ENCODE results near the gene TMEM238. TPM values are rescaled to one million over a fixed set of nuclear protein-coding genes. Genes with fewer than 3 reads are reported as not detected.
A peak's percentile ranks its signal among the peaks of the same experiment; 100 is the strongest.

The TMEM238 gene
- total RNA-seq, 1 donor from 2014 or later = not detected

DNA sequence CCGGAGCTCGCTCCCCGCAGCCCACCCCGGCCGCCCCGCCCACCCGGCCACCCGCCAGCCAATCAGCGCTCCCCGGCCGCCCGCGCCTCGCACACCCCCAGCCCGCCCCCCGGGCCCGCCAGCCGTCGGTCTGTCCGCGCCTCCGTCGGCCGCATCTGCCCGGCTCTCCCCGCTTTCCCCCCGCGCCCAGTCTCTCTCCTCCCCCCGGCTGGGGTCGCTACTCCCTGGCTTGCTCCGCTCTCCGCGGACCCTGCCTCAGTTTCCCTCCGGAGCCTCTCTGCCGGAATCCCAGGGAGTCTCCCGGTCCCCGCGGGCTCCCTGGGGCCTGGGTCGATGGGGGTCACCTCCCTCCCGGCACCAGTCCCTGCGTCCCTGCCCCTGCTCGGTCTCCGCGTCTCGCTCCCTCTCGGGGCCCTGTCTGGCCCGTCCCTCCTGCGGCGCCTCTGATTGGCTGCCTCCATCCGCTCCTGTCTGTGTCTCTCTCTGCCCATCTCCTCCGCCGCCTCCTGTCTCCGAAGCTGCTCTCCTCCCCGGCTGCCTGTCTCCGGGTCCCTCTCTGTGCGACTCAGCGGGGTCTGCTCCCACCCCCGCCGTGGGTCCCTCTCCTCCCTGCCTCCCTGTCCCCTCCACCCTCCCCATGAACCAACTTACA is 14.3 kb downstream of the TMEM238 start:
- peak overlapping the region in 1 of 3 donors; percentile 40 for H3K4me3 ChIP-seq (ENCODE audit: low read length in 3 of 3)
- H3K27ac ChIP-seq (ENCODE audit: low read depth, low read length) = no peak overlapping the region
- H3K27me3 ChIP-seq (ENCODE audit: control insufficient read depth in 3 of 3, insufficient read depth in 3 of 3, low read length in 3 of 3) = peaks cover 51 to 59% (median 55%) of the 10 kb centered on the region in 3 donors
- H3K9me3 ChIP-seq (ENCODE audit: control insufficient read depth in 3 of 3, low read length in 3 of 3) = no peaks in the 10 kb centered on the region
- no peak overlapping the region for H3K9ac ChIP-seq (ENCODE audit: low read depth in 1 of 3, low read length in 3 of 3)
- peaks cover 0 to 4% (median 0%) of the 10 kb centered on the region in 3 donors for H3K4me1 ChIP-seq (ENCODE audit: control insufficient read depth in 3 of 3, insufficient read depth in 3 of 3, low read length in 3 of 3)
- H3K36me3 ChIP-seq (ENCODE audit: control insufficient read depth in 3 of 3, insufficient read depth in 3 of 3, low read length in 3 of 3) = no peaks in the 10 kb centered on the region

- H3K9me3 ChIP-seq (ENCODE audit: control insufficient read depth in 3 of 3, low read length in 3 of 3) = no peaks in the 10 kb centered on the region
- peaks cover 48 to 53% (median 52%) of the 10 kb centered on the region in 3 donors for H3K27me3 ChIP-seq (ENCODE audit: control insufficient read depth in 3 of 3, insufficient read depth in 3 of 3, low read length in 3 of 3)
- H3K9ac ChIP-seq (ENCODE audit: low read depth in 1 of 3, low read length in 3 of 3) = no peak overlapping the region
- no peaks in the 10 kb centered on the region for H3K36me3 ChIP-seq (ENCODE audit: control insufficient read depth in 3 of 3, insufficient read depth in 3 of 3, low read length in 3 of 3)
- peaks cover 0 to 3% (median 0%) of the 10 kb centered on the region in 3 donors for H3K4me1 ChIP-seq (ENCODE audit: control insufficient read depth in 3 of 3, insufficient read depth in 3 of 3, low read length in 3 of 3)
- H3K27ac ChIP-seq (ENCODE audit: low read depth, low read length) = no peak overlapping the region
- H3K4me3 ChIP-seq (ENCODE audit: low read length in 3 of 3) = no peak overlapping the region
Measured at GRCh38 chr19:55368701-55369563, 15.2 kb downstream of the TMEM238 start.

DNA sequence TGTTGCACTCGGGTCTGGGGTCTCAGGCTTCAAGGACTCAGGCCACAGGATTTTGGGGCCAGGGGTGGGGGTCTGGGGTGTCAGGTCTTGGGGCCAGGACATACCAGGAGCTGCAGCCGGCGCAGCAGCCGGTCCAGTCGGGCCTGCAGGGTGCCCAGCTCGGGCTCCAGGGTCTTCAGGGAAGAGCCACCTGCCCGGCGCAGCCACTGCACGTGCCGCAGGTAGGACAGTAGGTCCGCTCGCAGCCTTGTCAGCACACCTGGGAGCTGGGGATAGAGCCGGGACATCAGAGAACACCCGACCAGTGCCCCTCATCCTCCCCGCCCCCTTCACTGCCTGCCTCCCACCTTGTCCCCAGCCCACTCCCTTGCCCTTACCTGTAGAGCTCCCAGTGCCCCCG is 16.0 kb downstream of the TMEM238 start:
- Histone ChIP-seq H3K9me3 (ENCODE audit: control insufficient read depth in 3 of 3, low read length in 3 of 3) (no peaks in the 10 kb centered on the region), H3K9ac (ENCODE audit: low read depth in 1 of 3, low read length in 3 of 3) (no peak overlapping the region), H3K4me3 (ENCODE audit: low read length in 3 of 3) (no peak overlapping the region), H3K36me3 (ENCODE audit: control insufficient read depth in 3 of 3, insufficient read depth in 3 of 3, low read length in 3 of 3) (no peaks in the 10 kb centered on the region), H3K27ac (ENCODE audit: low read depth, low read length) (no peak overlapping the region), H3K4me1 (ENCODE audit: control insufficient read depth in 3 of 3, insufficient read depth in 3 of 3, low read length in 3 of 3) (peaks cover 0 to 3% (median 0%) of the 10 kb centered on the region in 3 donors), H3K27me3 (ENCODE audit: control insufficient read depth in 3 of 3, insufficient read depth in 3 of 3, low read length in 3 of 3) (peaks cover 42 to 47% (median 47%) of the 10 kb centered on the region in 3 donors)

GRCh38 chr19:55366790-55367189 is 17.3 kb downstream of the TMEM238 start:
- Histone ChIP-seq H3K9ac (ENCODE audit: low read depth in 1 of 3, low read length in 3 of 3) (no peak overlapping the region), H3K4me1 (ENCODE audit: control insufficient read depth in 3 of 3, insufficient read depth in 3 of 3, low read length in 3 of 3) (peaks cover 0 to 3% (median 0%) of the 10 kb centered on the region in 3 donors), H3K36me3 (ENCODE audit: control insufficient read depth in 3 of 3, insufficient read depth in 3 of 3, low read length in 3 of 3) (no peaks in the 10 kb centered on the region), H3K27ac (ENCODE audit: low read depth, low read length) (no peak overlapping the region), H3K27me3 (ENCODE audit: control insufficient read depth in 3 of 3, insufficient read depth in 3 of 3, low read length in 3 of 3) (peaks cover 31 to 36% (median 35%) of the 10 kb centered on the region in 3 donors), H3K9me3 (ENCODE audit: control insufficient read depth in 3 of 3, low read length in 3 of 3) (no peaks in the 10 kb centered on the region), H3K4me3 (ENCODE audit: low read length in 3 of 3) (no peak overlapping the region)

GRCh38 chr19:55365964-55366363 is 18.1 kb downstream of the TMEM238 start:
- Histone ChIP-seq H3K27ac (ENCODE audit: low read depth, low read length) (no peak overlapping the region), H3K4me3 (ENCODE audit: low read length in 3 of 3) (no peak overlapping the region), H3K4me1 (ENCODE audit: control insufficient read depth in 3 of 3, insufficient read depth in 3 of 3, low read length in 3 of 3) (peaks cover 0 to 3% (median 0%) of the 10 kb centered on the region in 3 donors), H3K36me3 (ENCODE audit: control insufficient read depth in 3 of 3, insufficient read depth in 3 of 3, low read length in 3 of 3) (no peaks in the 10 kb centered on the region), H3K9me3 (ENCODE audit: control insufficient read depth in 3 of 3, low read length in 3 of 3) (no peaks in the 10 kb centered on the region), H3K27me3 (ENCODE audit: control insufficient read depth in 3 of 3, insufficient read depth in 3 of 3, low read length in 3 of 3) (peaks cover 25 to 33% (median 29%) of the 10 kb centered on the region in 3 donors), H3K9ac (ENCODE audit: low read depth in 1 of 3, low read length in 3 of 3) (no peak overlapping the region)

DNA sequence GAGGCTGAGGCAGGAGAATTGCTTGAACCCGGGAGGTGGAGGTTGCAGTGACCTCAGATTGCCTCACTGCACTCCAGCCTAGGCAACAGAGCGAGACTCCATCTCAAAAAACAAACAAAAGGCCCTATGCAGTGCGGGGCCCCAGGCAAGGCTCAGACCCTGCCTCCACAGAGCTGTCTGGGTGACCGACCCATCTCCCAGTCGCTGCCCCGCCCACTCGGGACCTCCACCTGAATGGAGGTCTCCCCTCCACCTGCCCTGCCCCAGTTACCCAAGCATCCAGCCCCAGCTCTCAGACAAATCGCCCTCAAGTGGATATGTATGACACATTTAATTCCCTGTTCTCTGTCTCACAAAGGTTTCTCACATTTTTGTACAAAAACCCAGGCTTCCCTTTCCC is 18.8 kb downstream of the TMEM238 start:
- H3K4me1 ChIP-seq (ENCODE audit: control insufficient read depth in 3 of 3, insufficient read depth in 3 of 3, low read length in 3 of 3) = peaks cover 0 to 3% (median 0%) of the 10 kb centered on the region in 3 donors
- no peak overlapping the region for H3K27ac ChIP-seq (ENCODE audit: low read depth, low read length)
- no peaks in the 10 kb centered on the region for H3K9me3 ChIP-seq (ENCODE audit: control insufficient read depth in 3 of 3, low read length in 3 of 3)
- no peaks in the 10 kb centered on the region for H3K36me3 ChIP-seq (ENCODE audit: control insufficient read depth in 3 of 3, insufficient read depth in 3 of 3, low read length in 3 of 3)
- peaks cover 20 to 29% (median 24%) of the 10 kb centered on the region in 3 donors for H3K27me3 ChIP-seq (ENCODE audit: control insufficient read depth in 3 of 3, insufficient read depth in 3 of 3, low read length in 3 of 3)
- no peak overlapping the region for H3K9ac ChIP-seq (ENCODE audit: low read depth in 1 of 3, low read length in 3 of 3)
- H3K4me3 ChIP-seq (ENCODE audit: low read length in 3 of 3) = no peak overlapping the region

GRCh38 chr19:55362990-55363716 is 20.9 kb downstream of the TMEM238 start, which contains the start of gene GARIN5B:
GARIN5B (minus strand) TSS chr19:55363260; CDS start chr19:55363066, 194 bp downstream.
- Histone ChIP-seq H3K27ac (ENCODE audit: low read depth, low read length) (no peak within 1 kb of the TSS), H3K36me3 (ENCODE audit: control insufficient read depth in 3 of 3, insufficient read depth in 3 of 3, low read length in 3 of 3) (no peaks in the 10 kb centered on the region), H3K27me3 (ENCODE audit: control insufficient read depth in 3 of 3, insufficient read depth in 3 of 3, low read length in 3 of 3) (peaks cover 4 to 12% (median 9%) of the 10 kb centered on the region in 3 donors), H3K9me3 (ENCODE audit: control insufficient read depth in 3 of 3, low read length in 3 of 3) (no peaks in the 10 kb centered on the region), H3K4me3 (ENCODE audit: low read length in 3 of 3) (no peak within 1 kb of the TSS), H3K9ac (ENCODE audit: low read depth in 1 of 3, low read length in 3 of 3) (no peak within 1 kb of the TSS), H3K4me1 (ENCODE audit: control insufficient read depth in 3 of 3, insufficient read depth in 3 of 3, low read length in 3 of 3) (no peaks in the 10 kb centered on the region)

DNA sequence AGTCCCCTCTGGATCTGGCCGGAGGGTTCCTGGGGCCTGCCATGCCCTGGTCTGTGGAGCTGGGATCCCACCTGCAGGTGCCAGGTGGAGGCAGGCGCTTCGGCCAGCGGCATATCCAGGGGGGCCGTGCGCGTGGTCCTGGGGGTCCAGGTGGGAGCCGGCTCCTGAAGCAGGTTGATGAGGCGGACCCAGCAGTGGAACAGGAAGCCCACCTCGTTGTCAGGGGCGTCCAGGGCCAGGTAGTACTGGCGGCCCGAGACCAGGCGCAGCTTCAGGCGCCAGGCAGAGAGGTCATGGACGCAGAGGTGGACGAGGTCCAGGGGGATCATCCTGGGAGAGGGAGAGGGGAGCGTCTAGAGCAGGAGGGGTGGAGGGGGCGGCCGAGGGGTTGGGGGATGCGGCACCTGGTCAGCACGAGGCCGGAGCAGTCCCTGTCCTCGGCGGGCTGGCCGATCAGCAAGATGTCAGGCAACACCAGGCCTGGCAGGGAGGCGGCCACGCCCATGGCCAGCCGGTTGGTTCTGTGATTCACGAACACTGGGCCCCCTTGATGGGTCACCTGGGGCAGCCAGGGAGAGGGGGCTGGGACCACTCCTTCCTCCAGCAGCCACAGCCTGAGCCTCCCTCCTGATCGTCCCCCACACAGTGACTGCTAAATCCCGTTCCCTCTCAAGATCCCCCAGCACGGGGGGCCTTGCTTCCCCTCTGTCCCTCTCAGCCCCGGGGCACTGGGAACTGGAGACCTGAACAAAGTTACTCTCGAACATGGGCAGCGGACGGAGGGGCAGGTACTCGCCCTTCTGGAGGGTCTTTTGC is 21.7 kb downstream of the TMEM238 start:
- H3K36me3 ChIP-seq (ENCODE audit: control insufficient read depth in 3 of 3, insufficient read depth in 3 of 3, low read length in 3 of 3) = no peaks in the 10 kb centered on the region
- no peaks in the 10 kb centered on the region for H3K9me3 ChIP-seq (ENCODE audit: control insufficient read depth in 3 of 3, low read length in 3 of 3)
- no peak overlapping the region for H3K27ac ChIP-seq (ENCODE audit: low read depth, low read length)
- H3K9ac ChIP-seq (ENCODE audit: low read depth in 1 of 3, low read length in 3 of 3) = no peak overlapping the region
- H3K4me1 ChIP-seq (ENCODE audit: control insufficient read depth in 3 of 3, insufficient read depth in 3 of 3, low read length in 3 of 3) = no peaks in the 10 kb centered on the region
- no peak overlapping the region for H3K4me3 ChIP-seq (ENCODE audit: low read length in 3 of 3)
- H3K27me3 ChIP-seq (ENCODE audit: control insufficient read depth in 3 of 3, insufficient read depth in 3 of 3, low read length in 3 of 3) = peaks cover 5 to 11% (median 7%) of the 10 kb centered on the region in 3 donors

GRCh38 chr19:55360902-55361301 is 23.2 kb downstream of the TMEM238 start:
- H3K4me1 ChIP-seq (ENCODE audit: control insufficient read depth in 3 of 3, insufficient read depth in 3 of 3, low read length in 3 of 3) = no peaks in the 10 kb centered on the region
- no peak overlapping the region for H3K4me3 ChIP-seq (ENCODE audit: low read length in 3 of 3)
- no peak overlapping the region for H3K27ac ChIP-seq (ENCODE audit: low read depth, low read length)
- no peaks in the 10 kb centered on the region for H3K36me3 ChIP-seq (ENCODE audit: control insufficient read depth in 3 of 3, insufficient read depth in 3 of 3, low read length in 3 of 3)
- no peak overlapping the region for H3K9ac ChIP-seq (ENCODE audit: low read depth in 1 of 3, low read length in 3 of 3)
- peaks cover 11 to 12% (median 12%) of the 10 kb centered on the region in 3 donors for H3K27me3 ChIP-seq (ENCODE audit: control insufficient read depth in 3 of 3, insufficient read depth in 3 of 3, low read length in 3 of 3)
- H3K9me3 ChIP-seq (ENCODE audit: control insufficient read depth in 3 of 3, low read length in 3 of 3) = no peaks in the 10 kb centered on the region

Data from skeletal muscle tissue (tissue), 4 donors.